ENCODE results near the gene TRIM46. TPM values are rescaled to one million over a fixed set of nuclear protein-coding genes. Genes with fewer than 3 reads are reported as not detected.

TRIM46 gene
- polyA plus RNA-seq, 2 of the 4 experiments (the other 2 are of a cell fraction): 1.1 to 2.8 TPM

- TF ChIP-seq CHD2 (IDR thresholded peaks at IDR 0.05; ENCODE audit: low read length, partially characterized antibody) (peak; percentile 40), SMC3 (IDR thresholded peaks at IDR 0.05) (no peak), CBX8 (IDR thresholded peaks at IDR 0.05) (no peak), CBX2 (IDR thresholded peaks at IDR 0.05; ENCODE audit: borderline replicate concordance, low read depth) (no peak), HMGXB4 (CRISPR knock-in tag; IDR thresholded peaks at IDR 0.05; ENCODE audit: borderline replicate concordance) (no peak), JUN (IDR thresholded peaks at IDR 0.05) (peak; percentile 11 to 80; a peak in 3 of 5 replicates), NPAS2 (CRISPR knock-in tag; IDR thresholded peaks at IDR 0.05; ENCODE audit: borderline replicate concordance) (no peak), ESRRA (IDR thresholded peaks at IDR 0.05; ENCODE audit: borderline replicate concordance, low read length) (no peak), FOSB (CRISPR knock-in tag; IDR thresholded peaks at IDR 0.05) (peak; percentile 67; the same call in 1 of the 2 replicates), HDAC2 (IDR thresholded peaks at IDR 0.05) (no peak), FOXS1 (CRISPR knock-in tag; IDR thresholded peaks at IDR 0.05) (0 out of 2 replicates have a peak, but pooled peaks have one; percentile 37), RCOR1 (IDR thresholded peaks at IDR 0.05; ENCODE audit: low read depth, low read length) (no peak), ZFP36 (IDR thresholded peaks at IDR 0.05; ENCODE audit: borderline replicate concordance, partially characterized antibody) (no peak), HES2 (IDR thresholded peaks at IDR 0.05) (no peak), MAFK (IDR thresholded peaks at IDR 0.05; ENCODE audit: partially characterized antibody) (no peak), NFE2L2 (conservative IDR thresholded peaks at IDR 0.05; ENCODE audit: low read length) (no peak), ZSCAN20 (CRISPR knock-in tag; IDR thresholded peaks at IDR 0.05) (no peak), ATOH8 (CRISPR knock-in tag; IDR thresholded peaks at IDR 0.05; ENCODE audit: low read depth) (peak; percentile 47; the same call in 1 of the 2 replicates), HEYL (CRISPR knock-in tag; IDR thresholded peaks at IDR 0.05) (no peak), RAD21 (conservative IDR thresholded peaks at IDR 0.05 in 1 of 2, IDR thresholded peaks at IDR 0.05 in 1 of 2) (no peak), GATA3 (IDR thresholded peaks at IDR 0.05; ENCODE audit: borderline replicate concordance) (no peak), MYC (IDR thresholded peaks at IDR 0.05; ENCODE audit: borderline replicate concordance, low read length) (peak; percentile 84), CEBPB (IDR thresholded peaks at IDR 0.05) (no peak), RNF2 (IDR thresholded peaks at IDR 0.05; ENCODE audit: borderline replicate concordance, low read depth) (0 out of 2 replicates have a peak, but pooled peaks have one; percentile 41), EP300 (IDR thresholded peaks at IDR 0.05) (no peak; a peak in 1 of 5 replicates), HOXB13 (CRISPR knock-in tag; IDR thresholded peaks at IDR 0.05; ENCODE audit: low read depth) (0 out of 2 replicates have a peak, but pooled peaks have one; percentile 35), E2F6 (IDR thresholded peaks at IDR 0.05; ENCODE audit: borderline replicate concordance, low read depth) (peak; percentile 65), ZC3H11A (IDR thresholded peaks at IDR 0.05) (no peak), HOXA7 (CRISPR knock-in tag; IDR thresholded peaks at IDR 0.05) (no peak), KDM5A (IDR thresholded peaks at IDR 0.05) (no peak), MAZ (IDR thresholded peaks at IDR 0.05; ENCODE audit: borderline replicate concordance, low read depth, low read length) (no peak), EHMT2 (IDR thresholded peaks at IDR 0.05; ENCODE audit: low read depth) (no peak), ELK1 (IDR thresholded peaks at IDR 0.05; ENCODE audit: low read depth, low read length) (no peak), EHF (CRISPR knock-in tag; IDR thresholded peaks at IDR 0.05) (0 out of 2 replicates have a peak, but pooled peaks have one; percentile 49), POLR2AphosphoS2 (conservative IDR thresholded peaks at IDR 0.05; ENCODE audit: low read length) (no peak), RARB (CRISPR knock-in tag; IDR thresholded peaks at IDR 0.05) (no peak), RFX5 (IDR thresholded peaks at IDR 0.05) (no peak)
Observed at GRCh38 chr1:155208541-155209311, 35.1 kb downstream of the TRIM46 start, which contains the start of gene MTX1 (continued).
